GM21528 (cell line): Measurements from ENCODE around the gene ADAMTS4.
A peak's percentile ranks its signal among the peaks of the same experiment; 100 is the strongest.

ENCODE experiments used
- ATAC-seq: cut with Tn5 transposase; IDR thresholded peaks from one replicate; pipeline ENCODE4 v1.9.1; 2021; ENCODE audit warnings: mild to moderate bottlenecking, moderate library complexity; ENCODE audit not compliant: unreplicated experiment, low FRiP score

Gene ADAMTS4

DNA sequence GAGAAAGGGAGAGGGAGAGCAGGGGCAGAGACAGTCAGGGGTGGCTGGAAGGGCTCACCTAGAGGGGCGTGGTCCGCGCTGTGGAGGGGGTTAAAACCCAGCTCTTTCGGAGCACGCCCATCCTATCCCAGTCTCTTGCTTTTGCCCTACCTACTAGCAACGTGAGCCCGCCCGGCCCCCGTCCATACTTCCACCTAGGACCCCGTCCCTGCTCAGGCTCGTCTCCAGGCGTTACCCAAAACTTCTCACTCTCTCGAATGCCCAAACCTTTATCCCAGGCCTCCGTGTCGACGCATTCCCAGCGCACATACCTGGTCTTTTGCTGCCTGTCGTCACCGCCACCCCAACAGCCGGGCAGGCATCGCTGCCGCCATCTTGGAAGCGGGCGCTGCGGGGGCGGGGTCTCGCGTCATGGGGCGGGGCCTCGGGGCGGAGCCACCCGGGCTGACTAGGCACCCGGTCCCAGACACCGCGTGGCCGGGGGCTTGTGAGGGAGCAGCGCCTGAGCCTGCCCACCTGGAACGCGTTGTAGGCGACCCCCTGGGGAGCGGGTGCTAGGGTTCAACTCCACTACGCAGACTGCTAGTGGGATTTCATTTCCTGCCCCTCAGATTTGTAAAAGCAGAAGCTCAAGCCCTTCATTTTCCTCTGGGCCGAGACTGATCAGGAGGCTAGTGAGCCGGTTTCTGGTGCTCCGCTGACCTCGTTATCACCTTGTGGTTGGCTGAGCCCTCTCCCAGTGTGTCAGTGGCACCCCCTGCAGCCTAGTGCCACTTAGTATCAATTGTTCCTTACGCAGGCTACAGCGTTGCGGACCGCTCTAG lies 21.5 kb downstream of the ADAMTS4 start, which contains the start of gene B4GALT3:
TSS of gene B4GALT3 (minus strand) at position 396 of the 824 bp plus-strand sequence. CDS start 1,447 bp downstream, outside the sequence.
- peak; percentile 83 for ATAC-seq

DNA sequence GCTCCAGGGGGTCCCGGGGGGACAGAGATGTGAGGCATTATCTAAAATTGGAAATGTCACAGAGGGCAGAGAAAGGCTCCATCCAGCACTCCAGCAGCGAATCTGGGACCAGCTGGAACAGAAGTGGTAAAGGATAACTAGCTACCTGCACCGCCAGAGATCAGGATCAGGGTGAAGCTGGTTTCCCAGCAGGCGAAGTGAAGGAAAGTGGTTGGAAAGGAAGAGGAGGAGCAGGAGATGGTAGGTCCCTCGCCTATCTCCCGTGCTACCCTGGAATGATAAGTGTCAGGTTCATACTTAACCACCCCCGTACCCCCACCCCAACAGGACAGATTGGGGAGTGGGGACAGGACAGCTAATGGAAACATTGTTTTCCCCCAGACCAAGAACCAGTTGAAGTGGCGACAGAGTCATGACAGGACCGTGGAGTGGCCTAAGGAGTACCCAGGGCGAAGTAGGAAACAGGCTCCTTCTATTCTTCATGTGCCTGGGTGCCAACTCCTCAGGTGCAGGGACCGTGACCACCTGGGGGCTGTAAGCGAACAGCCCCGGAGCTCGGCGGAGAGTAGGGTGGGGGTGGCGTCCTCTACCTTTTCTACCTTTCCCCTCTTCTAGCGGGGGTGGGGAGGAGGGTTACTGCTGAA lies 22.3 kb downstream of the ADAMTS4 start:
- ATAC-seq = no peak

DNA sequence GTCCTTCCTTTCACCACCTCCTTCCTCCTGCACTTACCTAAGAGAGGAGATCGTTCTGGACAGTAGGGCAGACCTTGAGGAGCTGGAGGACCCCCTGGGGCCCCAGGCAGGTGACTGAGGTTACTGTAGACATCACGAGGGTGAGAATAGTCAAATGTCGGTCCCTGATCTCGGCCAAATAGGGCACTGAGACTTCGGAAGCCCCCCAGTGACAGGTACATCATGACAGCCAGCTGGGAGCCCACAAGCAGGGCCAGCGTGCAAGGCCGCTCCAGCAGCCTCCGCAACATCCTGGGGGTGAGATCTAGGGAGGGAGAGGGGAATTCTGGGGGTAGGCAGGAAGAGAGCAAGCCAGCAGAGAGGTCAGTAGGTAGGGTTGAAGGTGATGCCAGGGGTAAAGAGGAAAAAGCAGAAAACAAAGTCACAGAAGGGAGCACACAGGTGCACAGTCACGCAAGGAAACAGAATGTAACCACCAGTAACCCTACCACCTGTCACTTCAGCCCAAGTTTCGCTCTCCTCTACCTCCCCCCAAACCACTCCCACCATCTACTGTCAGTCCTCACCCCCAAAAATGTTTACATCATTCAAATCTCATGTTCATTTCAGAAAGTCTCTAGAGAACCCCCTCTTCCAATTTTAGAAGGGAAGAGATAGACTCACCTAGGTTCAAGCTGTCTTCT lies 22.9 kb downstream of the ADAMTS4 start:
- no peak for ATAC-seq

DNA sequence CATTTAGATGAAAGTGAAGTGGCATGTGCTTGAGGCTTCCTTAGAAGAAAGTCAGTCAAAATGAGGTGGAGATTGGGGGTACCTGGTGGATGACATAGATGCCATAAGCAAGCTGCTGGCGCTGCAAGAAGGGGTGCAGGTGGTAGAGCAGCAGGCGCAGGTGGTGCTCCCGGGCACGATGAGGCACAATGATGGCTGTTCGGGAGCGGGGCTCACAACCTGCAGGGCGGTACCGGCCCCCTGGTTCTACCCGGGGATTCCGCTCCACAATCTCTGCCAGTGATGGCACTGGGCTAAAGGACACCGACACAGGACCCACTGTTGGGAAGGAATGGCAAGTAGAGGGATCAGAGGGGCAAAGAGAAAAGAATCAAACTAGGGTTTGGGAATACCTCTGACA lies 23.9 kb downstream of the ADAMTS4 start:
- ATAC-seq = no peak

DNA sequence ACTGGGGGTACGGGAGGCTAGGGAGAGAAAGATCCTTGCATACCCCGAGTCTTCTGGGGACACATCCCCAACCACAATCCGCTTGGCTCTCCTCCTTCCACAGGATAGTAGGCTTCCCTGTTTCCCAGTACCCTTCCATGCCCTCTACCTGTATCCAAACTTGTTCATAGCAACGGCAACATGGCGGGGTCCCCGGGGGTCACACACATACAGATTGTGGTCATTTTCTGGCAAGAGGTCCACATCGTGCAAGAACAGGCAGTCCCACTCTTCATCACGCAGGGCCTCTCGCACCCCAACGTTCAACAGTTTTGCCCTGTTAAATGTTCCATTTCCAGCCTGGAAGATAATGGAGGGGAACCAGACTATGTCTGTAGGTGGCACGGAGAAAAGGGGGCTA lies 25.1 kb downstream of the ADAMTS4 start:
- no peak for ATAC-seq

DNA sequence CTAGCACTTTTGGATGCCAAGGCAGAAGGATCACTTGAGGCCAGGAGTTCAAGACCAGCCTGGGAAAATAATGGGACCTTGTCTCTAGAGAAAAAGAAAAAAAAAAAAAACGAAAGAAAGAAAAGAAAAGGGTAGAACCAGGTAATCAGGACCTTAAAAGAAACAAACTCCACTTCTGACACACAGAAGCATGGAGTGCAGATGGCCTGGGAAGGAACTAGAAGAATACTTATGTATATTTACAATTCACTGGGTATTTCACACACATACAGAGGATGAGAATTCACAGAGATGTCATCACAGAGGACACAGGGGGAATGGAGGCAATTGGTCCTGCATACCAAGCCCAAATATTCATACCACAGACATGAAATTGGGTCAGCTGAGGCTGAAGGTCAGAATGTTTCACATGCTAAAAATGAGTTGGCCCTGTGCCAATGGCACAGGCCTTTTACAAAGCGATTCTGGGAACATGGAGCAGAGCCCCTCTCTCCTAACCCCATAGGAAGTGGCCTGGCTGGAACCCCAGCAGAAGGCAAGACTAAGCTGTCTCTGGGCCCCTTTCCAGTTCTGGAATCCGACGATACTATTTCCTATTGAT lies 26.0 kb downstream of the ADAMTS4 start:
- ATAC-seq = no peak

DNA sequence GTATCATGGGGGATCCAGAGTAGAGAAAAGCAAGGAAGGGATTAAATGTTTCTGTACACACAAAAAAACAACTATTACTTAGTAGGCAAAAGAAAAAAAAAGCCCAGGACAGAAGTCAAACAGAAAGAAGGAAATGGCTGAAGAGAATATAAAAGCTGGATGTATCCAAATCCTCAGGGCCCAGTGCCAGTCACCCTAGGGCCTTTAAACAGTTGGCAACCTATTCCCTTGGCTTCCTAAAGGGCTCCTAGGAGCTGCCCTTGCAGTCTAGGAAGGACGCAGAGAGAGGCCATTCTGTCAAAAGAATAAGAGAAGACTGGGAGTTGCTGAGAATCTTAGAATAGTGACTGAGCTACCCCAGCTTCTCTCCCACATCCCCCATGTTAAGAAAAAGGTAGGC lies 26.5 kb downstream of the ADAMTS4 start:
- no peak for ATAC-seq

DNA sequence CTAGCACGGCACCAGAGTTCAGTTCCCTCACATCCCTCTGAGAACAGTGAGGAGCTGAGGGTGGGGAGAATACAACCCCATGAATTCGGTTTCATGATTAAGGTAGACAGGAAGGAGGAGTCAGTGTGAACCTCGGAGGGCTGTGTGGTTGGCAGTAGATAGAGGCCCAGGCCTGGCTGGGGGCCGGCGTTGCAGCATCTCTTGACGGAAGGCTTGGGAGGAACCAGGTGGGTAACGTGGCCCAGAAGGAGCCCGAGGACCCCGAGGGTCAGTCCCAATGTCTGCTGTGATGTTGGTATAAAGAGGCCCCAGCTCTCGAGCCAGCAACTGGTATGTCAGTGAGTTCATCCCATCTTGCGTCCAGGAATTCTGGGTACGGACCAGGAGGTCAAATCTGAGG lies 27.2 kb downstream of the ADAMTS4 start:
- no peak for ATAC-seq

DNA sequence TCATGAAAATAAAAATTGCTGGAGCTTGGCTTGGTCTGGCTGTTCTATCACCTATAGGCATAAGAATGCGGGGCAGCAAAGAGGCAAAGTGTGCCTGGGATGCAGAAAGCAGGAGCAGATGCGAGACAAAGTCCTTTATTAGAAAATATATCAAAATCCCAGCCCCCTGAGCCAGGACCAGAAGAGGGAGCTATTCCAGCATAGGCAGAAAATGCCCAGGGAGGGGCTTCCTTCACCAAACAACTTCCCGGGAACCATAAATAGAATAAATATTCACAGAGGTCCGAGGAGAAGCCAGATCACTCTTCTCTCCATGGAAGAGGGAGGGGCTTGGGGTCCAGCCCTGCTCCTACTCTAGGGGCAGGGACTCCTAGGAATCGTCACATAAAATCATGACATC lies 27.7 kb downstream of the ADAMTS4 start:
- no peak for ATAC-seq

DNA sequence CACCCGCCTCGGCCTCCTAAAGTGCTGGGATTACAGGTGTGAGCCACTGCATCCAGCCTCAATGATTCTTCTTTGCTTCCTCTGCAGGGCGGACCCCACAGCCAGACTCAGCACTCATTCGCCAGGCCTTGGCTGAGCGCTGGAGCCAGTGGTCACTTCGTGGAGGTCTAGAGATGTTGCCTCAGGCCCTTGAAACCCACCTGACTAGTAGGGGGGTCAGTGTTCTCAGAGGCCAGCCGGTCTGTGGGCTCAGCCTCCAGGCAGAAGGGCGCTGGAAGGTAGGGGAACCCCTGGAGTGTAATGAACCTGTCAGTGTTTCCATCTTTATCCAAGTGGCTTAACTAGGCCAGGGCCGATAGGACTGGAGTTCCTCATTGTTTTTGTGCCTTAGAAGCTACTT lies 29.9 kb downstream of the ADAMTS4 start:
- no peak for ATAC-seq

DNA sequence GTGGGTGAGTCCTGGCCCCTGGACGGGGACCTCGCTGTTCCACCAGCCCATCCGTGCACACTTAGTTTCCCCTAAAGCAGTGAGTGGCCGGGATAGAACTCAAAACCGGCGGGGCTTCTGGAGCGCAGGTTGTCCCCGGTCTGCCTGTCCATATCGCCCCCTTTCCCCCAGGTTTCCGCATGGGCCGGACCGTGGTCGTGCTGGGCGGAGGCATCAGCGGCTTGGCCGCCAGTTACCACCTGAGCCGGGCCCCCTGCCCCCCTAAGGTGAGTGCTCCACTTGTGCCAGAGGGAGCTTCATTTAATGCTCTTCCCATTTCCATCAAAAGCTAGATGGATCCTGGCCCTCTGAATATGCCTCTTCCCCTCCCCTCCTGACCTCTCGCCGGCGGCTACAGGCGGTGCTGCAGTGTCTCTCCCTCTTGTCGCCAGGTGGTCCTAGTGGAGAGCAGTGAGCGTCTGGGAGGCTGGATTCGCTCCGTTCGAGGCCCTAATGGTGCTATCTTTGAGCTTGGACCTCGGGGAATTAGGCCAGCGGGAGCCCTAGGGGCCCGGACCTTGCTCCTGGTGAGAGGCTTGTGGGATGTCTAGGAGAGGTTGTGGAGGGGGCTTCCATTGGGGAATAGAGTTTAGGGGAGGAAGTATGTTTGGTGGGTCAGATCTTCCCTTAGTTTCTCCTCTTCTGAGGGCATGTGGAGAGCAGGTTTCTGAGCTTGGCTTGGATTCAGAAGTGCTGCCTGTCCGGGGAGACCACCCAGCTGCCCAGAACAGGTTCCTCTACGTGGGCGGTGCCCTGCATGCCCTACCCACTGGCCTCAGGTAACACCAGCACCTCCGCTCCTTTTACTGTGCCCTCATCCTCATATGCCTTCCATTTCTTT lies 31.9 kb downstream of the ADAMTS4 start:
- ATAC-seq = peak; percentile 9

DNA sequence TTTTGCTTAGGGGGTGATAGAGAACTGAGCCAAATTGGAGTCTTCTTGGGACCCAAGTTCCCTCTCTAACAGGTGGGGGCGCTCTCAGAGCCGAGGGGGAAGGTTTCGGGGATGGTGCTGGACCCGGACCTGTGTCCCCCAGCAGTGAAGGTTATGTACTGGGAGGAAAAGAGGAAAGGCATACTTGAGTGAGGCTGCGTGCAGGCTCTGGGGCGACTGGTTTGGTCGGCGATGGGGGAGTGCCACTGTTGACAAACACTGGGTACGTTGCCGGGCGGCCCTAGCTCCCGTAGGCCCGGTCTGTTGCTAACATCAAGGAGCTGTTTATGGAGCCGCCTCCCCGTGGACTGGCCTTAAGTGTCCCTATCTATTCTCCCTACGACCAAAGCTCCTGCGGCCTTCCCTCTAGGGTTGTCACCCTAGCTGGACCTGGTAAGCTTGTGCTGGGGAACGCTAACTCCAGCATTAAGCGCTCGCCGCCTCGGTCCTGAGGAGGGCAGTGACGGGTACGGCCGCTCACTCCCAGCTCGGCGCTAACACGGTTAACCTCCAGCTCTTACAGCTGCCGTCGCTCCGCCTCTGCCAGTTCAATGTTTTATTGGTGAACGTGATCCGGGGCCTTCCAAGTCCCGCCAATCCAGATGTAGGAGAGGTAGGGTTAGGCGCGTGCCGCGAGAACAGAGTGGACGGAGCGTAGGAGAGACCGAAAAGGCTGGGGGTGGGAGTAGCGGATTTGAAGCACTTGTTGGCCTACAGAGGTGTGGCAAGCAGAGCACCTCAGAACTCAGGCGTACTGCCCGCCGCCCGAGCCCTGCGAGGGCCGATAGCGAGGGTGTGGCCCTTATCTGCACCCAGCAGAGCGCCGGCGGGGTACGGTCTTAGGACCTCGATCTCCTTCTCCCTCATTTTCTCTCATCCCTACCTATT lies 32.8 kb downstream of the ADAMTS4 start, which contains the start of gene PPOX:
TSS of gene PPOX (plus strand) at position 685 of the 927 bp plus-strand sequence. CDS start 422 bp downstream, outside the sequence.
- ATAC-seq = peak; percentile 89

DNA sequence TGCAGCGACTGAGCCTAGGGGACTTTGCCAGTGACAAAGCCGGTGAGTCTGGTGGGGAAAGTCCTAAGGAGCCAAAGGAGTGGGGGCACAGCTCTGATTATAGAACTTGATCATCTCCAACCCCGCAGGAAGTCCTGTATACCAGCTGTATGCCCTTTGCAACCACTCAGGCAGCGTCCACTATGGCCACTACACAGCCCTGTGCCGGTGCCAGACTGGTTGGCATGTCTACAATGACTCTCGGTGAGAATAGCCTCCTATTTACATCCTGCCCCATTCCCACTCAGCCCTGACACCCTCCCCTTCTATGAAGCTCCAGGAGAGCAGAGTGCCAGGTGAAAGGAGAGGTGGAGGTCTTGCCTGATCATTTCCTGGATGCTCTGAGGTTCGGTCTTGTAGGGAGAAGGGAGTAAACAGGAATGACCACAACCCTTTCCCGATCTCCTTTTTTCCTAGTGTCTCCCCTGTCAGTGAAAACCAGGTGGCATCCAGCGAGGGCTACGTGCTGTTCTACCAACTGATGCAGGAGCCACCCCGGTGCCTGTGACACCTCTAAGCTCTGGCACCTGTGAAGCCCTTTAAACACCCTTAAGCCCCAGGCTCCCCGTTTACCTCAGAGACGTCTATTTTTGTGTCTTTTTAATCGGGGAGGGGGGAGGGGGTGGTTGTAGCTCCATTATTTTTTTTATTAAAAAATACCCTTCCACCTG lies 33.8 kb downstream of the ADAMTS4 start:
- no peak for ATAC-seq

DNA sequence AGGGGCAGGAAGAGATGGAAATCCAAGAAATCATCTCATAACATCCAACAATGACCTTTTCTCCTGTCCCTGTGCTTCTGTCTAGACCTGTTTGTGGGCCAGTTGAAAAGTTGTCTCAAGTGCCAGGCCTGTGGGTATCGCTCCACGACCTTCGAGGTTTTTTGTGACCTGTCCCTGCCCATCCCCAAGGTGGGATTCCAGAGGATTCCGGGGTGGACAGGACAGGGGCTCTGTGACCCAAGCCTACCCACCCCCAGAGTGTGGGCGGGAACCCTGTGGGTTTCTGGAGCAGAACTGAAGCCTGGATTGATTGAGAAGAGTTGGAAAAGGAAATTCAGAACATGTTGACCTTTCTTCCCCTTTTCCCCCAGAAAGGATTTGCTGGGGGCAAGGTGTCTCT lies 35.1 kb downstream of the ADAMTS4 start:
- ATAC-seq = no peak

DNA sequence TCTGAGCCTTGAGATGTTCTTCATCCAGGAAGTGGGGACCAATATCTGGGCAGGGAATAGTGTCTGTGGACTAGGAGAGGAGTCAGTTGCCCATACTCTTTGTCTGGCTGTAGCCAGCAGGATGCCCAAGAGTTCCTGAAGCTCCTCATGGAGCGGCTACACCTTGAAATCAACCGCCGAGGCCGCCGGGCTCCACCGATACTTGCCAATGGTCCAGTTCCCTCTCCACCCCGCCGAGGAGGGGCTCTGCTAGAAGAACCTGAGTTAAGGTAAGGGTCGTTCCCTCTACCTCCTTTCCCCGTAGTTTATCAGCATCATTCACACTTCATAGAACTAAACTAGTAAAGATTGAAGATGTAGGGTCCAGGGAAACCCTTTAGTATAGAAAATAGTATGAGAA lies 36.0 kb downstream of the ADAMTS4 start:
- no peak for ATAC-seq

DNA sequence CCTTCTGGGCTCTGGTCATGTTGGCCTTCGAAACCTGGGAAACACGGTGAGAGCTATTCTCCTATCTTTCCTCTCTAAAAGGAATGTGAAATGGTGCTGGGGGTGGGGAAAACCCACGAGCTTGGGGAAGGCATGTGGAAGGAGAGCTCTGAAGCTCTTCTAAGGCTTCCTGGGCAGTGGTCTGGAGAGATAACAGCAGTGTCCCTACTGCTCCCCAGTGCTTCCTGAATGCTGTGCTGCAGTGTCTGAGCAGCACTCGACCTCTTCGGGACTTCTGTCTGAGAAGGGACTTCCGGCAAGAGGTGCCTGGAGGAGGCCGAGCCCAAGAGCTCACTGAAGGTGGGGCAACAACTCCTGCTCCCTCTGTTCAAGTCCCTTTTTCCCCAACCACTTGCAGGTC lies 36.8 kb downstream of the ADAMTS4 start:
- no peak for ATAC-seq

DNA sequence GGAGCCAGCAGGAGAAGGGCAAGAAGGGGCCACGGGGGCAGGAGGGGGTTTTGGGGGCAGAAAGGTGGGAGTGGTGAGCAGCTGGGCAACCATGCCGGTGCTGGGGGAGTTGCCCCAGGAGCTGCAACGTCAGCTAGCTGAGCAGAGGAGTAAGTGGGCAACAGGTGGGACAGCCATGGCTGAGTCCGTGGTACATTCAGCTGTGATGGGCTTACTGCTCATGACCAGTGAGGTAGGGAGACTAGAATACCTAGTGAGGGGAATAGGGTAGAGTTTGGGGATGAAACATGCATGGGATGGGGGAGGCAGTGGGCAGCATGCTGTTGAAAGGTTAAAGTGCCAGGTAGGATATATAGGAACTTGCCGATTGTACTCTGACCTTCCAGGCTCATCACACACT lies 37.2 kb downstream of the ADAMTS4 start:
- no peak for ATAC-seq

DNA sequence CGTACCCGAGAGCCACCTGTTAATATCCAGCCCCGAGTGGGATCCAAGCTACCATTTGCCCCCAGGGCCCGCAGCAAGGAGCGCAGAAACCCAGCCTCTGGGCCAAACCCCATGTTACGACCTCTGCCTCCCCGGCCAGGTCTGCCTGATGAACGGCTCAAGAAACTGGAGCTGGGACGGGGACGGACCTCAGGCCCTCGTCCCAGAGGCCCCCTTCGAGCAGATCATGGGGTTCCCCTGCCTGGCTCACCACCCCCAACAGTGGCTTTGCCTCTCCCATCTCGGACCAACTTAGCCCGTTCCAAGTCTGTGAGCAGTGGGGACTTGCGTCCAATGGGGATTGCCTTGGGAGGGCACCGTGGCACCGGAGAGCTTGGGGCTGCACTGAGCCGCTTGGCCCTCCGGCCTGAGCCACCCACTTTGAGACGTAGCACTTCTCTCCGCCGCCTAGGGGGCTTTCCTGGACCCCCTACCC lies 38.1 kb downstream of the ADAMTS4 start:
- no peak for ATAC-seq
